NK-92 treated with Interleukin-12 subunit alpha and Interleukin-12 subunit beta, amount 100 ng/mL, for 24 hours (cell line): ENCODE data around the gene WFIKKN2.
"Not testable (repeated sequence)": the region's sequence is repeated elsewhere in the genome, so short reads cannot be mapped to it uniquely, and the experiment has no call there.

ENCODE experiments used
- DNase-seq: peaks from one replicate; lab custom pipeline; 2025; lab: John Stamatoyannopoulos, UW

Gene WFIKKN2

DNA sequence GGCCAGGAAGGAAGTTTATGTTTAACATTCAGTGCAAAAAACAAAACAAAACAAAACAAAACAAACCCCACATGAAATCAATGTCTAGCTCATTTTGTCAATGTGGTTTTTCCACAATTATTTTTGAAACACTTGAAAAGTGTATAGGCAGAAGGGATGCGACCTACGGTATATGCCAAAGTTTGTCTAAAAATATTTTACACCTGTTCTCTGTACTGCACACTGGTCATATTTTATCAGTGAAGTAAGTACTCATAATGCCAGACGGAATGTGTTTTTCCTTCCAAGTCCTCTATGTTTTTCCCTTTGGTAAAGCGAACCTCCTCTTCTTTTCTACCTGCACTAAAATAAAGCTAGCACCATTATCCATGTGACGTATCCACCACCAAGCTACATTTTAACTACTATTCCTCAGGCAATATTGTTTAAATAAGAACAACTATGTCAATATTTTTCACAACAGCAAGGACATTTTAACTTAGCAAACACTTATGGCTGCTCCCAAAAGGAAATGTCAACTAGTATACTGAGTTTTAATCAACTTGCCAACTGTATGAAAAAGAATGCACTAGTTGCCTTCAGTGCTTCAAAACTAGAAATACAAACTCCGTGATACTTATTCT, 20.4 kb downstream of the WFIKKN2 start:
- DNase-seq: no peak

DNA sequence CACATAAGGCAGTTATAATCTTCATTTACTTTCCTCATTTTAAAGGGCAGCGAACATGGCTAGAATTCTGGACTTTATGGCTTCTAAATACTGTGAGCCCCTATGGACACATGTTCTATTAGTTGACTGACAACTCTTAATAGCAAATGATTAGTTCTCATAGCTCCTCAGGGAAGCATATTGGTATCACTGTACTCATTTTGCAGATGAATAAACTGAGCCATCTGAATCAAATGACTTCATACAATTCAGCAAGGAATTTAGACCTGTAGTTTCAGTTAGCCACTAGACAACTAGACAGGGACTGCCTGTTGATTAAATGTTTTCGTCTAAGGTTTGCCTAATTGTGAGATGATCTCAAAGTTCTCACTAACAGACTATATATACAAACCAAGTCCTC, 21.0 kb downstream of the WFIKKN2 start:
- DNase-seq: no peak

GRCh38 chr17:50858486-50859225, 23.3 kb downstream of the WFIKKN2 start:
- DNase-seq: no peak

DNA sequence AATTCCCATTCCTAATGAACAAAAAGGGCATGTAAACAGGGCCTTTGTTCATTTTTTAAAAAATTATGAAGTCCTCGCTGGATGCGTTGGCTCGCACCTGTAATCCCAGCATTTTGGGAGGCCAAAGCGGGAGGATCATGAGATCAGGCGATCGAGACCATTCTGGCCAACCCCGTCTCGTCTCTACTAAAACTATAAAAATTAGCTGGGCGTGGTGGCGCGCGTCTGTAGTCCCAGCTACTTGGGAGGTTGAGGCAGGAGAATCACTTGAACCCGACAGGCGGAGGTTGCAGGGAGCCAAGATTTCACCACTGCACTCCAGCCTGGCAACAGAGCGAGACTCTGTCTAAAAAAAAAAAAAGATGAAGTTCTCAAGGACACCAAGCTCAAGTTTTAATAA, 24.3 kb downstream of the WFIKKN2 start:
- DNase-seq: not testable (repeated sequence)

- no peak for DNase-seq
These were observed 25.9 kb downstream of the WFIKKN2 start for GRCh38 chr17:50861334-50861676.

DNA sequence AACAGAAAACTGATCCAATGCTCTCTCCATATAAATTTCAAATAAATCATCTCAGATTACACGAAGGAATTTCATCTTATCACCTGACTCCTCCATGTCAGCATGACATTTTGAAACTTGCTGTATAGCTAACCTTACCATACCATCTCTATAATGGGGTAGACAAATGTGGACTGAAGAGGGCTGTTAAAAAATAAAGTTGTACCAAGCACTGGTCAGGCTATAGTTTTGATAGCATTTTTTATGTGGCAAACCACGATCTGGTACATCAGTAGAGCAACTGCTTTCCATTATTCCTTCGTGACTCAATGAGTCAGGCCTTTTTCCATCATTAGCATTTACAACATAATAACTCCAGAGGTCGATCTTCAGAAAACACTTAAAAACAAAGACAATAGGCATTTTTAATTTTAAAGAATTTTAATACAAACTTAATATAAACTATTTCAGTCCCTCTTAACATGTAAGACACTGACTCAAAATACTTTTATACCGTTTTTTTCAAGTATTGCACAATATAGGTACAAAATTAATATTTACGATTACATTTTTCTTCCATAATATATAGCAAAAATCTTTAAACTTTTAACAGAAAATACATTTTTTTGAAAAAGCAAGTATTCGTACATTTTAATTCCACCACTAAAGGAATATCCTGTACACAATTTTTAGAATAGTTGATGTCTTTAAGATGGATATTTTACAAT, 26.6 kb downstream of the WFIKKN2 start:
- no peak for DNase-seq

- peak; percentile 10 for DNase-seq
These were observed 27.9 kb downstream of the WFIKKN2 start for GRCh38 chr17:50863221-50863843.

GRCh38 chr17:50863931-50864330, 28.5 kb downstream of the WFIKKN2 start:
- no peak for DNase-seq

DNA sequence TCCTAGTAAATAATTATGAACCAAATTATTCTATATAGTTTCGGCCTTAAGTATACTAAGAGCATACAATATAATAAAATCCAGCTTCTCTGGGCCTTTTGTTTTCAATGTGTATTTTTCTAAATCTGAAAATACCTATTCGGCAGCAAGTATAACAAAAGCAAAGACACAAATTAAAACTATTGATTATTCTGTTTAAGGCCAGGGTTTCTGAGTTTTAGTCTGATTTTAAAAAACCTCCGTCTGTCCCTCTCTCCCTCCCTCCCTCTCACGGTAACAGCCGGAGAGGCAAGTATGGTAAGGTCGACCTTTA, 29.3 kb downstream of the WFIKKN2 start:
- no peak for DNase-seq

- DNase-seq: peak; percentile 42
These were observed 29.9 kb downstream of the WFIKKN2 start for GRCh38 chr17:50865060-50865867.

DNA sequence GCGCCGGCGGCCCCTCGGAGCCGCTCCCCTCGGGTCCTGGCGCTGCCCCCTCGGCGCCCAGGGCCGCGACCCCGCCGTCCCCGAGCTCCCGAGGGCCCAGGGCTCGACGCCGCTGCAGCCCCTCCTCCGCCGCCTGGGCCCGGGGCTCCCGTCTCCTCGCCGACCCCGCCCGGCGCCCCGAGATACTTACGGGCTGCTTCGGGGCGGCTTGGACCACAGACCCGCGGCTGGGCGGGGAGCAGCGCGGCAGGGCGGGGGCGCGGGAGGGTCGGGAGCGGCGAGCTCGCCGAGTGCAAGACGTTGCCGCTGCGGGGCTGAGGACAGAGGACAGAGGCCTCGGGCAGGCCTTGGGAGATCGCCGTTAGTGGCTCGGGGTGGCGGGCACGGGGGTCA, 30.5 kb downstream of the WFIKKN2 start:
- no peak for DNase-seq

- DNase-seq: peak; percentile 98
These were observed 31.0 kb downstream of the WFIKKN2 start, which contains the start of gene TOB1 for GRCh38 chr17:50866261-50866949. TOB1 (minus strand) TSS chr17:50866354; CDS start chr17:50864017, 2,337 bp downstream.

DNA sequence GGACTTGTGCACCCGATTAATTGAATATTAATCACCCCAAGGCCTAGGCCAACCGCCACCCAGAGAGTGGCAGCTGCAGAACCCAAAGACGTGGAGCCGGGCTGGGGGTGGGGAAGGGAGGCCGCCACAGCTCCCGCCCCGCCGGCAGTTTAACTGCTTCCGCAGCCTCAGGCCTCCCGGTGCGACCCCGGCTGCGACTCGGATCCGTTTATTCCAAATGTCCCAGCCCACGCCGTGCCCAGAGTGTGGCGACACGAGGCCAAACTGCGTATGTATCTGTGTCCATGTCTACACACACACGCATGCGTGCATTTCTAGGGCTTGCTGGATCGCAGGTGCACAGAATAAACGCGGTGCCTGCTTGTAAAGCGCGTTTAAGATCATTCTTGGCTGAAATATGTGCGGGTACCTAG, 31.6 kb downstream of the WFIKKN2 start:
- peak; percentile 76 for DNase-seq

DNA sequence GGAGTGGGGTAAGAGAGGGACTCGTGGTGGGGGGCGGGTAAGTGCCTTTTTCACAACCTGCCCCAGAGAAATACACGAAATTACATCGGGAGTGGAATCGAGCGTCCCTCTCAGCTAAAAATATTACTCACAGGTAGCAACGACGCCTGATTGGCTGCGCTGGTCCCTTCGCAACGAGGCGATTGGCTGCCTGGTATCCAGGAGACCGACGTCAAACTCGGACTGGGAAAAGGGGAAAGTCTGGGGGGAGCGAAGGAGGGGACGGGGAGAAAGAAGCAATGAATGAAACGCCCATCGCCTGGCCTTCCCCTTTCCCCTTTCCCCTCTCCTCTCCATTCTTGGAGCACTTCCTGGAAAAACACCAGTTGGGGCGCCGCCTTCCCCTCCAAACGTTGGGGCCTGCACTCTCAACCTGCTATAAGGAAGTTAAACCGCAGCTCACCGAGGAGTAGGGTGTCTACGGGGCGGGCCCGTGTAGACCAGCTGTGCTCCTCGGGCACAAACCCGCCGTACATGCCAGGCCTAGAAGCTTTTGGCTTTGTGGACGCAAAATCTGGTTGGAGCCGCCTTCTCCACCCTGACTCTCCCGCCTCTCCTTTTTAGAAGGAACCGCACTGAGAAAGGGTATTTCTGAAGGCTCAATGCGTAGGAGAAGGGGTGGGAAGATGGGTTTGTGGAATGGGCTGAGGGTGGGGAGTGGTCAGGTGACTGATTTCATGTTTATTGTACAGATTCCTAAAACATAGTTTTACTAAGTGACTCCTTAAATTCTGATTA, 32.2 kb downstream of the WFIKKN2 start:
- peak; percentile 80 for DNase-seq

DNA sequence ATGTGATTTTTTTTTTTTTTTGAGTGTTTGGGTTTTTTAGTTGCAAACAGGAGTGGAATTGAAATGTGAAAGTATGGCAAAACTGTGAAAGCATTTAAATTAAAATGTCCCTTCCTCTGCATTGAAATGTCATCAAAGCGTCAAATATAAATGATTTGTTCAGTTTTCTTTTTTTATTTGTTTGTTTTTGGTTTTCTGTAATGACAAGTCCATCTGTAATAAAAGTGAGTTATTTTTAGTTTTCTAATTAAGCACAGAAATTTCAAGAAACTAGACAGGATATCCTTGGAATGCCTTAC, 32.7 kb downstream of the WFIKKN2 start:
- DNase-seq: no peak

DNA sequence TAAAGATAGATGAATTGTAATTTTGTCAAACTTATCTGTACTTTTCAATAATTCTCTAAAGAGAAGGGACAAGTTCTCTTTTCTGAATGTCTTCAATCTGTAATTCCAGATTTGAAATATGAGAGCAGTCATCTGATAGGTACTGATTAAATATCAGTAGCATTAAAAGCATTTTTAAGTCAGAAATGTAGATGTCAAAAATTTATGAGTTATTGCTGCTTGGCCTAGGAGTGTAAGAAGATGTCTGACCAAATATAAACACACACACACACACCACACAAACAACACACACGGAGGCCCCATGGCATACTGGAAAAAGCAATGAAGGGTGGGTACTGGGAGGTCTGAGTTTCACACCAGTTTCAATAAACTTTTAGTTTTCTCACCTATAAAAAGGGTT, 33.2 kb downstream of the WFIKKN2 start:
- no peak for DNase-seq

GRCh38 chr17:50871364-50871763, 36.0 kb downstream of the WFIKKN2 start:
- DNase-seq: peak; percentile 14

DNA sequence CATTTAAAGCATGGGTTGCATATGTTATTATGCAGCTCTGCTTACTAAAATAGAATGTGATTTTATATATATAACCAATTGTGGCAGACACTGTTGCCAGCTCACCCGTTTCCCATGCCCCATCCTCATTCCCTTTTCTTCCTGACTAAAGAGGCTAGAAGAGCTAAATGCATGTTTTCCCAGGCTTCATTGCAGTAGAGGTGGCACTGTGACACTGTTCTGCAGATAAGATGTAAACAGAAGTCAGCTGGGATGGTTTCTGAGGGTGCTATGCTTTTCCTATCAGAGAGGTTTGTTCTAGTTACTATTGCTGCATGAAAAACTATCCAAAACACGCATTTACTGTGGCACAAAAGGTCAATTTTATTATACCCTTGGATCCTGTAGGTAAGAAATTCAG, 36.5 kb downstream of the WFIKKN2 start:
- no peak for DNase-seq

GRCh38 chr17:50872710-50873424, 37.5 kb downstream of the WFIKKN2 start:
- DNase-seq: no peak

GRCh38 chr17:50875074-50875473, 39.7 kb downstream of the WFIKKN2 start:
- DNase-seq: no peak
